ENCODE measurements around the gene MLLT10.

- TF ChIP-seq RAD21 (IDR thresholded peaks at IDR 0.05; ENCODE audit: insufficient read depth, low read depth, low read length) (no peak), ELK1 (IDR thresholded peaks at IDR 0.05; ENCODE audit: low read depth, low read length) (no peak), SRF (IDR thresholded peaks at IDR 0.05; ENCODE audit: low read depth in 2 of 2, low read length in 2 of 2) (no peak), JUNB (IDR thresholded peaks at IDR 0.05) (no peak), WRNIP1 (IDR thresholded peaks at IDR 0.05; ENCODE audit: borderline replicate concordance, low read depth, low read length) (no peak)
- TF ChIP-seq, protein P1, sequence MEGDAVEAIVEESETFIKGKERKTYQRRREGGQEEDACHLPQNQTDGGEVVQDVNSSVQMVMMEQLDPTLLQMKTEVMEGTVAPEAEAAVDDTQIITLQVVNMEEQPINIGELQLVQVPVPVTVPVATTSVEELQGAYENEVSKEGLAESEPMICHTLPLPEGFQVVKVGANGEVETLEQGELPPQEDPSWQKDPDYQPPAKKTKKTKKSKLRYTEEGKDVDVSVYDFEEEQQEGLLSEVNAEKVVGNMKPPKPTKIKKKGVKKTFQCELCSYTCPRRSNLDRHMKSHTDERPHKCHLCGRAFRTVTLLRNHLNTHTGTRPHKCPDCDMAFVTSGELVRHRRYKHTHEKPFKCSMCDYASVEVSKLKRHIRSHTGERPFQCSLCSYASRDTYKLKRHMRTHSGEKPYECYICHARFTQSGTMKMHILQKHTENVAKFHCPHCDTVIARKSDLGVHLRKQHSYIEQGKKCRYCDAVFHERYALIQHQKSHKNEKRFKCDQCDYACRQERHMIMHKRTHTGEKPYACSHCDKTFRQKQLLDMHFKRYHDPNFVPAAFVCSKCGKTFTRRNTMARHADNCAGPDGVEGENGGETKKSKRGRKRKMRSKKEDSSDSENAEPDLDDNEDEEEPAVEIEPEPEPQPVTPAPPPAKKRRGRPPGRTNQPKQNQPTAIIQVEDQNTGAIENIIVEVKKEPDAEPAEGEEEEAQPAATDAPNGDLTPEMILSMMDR (IDR thresholded peaks at IDR 0.05 in 2 of 3, conservative IDR thresholded peaks at IDR 0.05 in 1 of 3; ENCODE audit: control insufficient read depth in 2 of 3, extremely low read depth in 1 of 3, insufficient read depth in 1 of 3, low read depth in 3 of 3, low read length in 3 of 3) = no peak
Measured at GRCh38 chr10:21514129-21514817, 19.8 kb upstream of the MLLT10 start.

Measured in GM12878 (cell line).